ENCODE data around the gene DMD.
"Not testable (repeated sequence)": the region's sequence is repeated elsewhere in the genome, so short reads cannot be mapped to it uniquely, and the experiment has no call there.

Gene DMD

GRCh38 chrX:31969714-31970113 lies 1241.6 kb downstream of the DMD start:
- DNase-seq: no peak

- no peak for DNase-seq
These were observed 1249.1 kb downstream of the DMD start for GRCh38 chrX:31962256-31962655.

GRCh38 chrX:31934842-31935370 lies 1276.4 kb downstream of the DMD start:
- DNase-seq: no peak

GRCh38 chrX:31934015-31934414 lies 1277.3 kb downstream of the DMD start:
- no peak for DNase-seq

- DNase-seq: no peak
These were observed 1278.6 kb downstream of the DMD start for GRCh38 chrX:31932769-31933168.

GRCh38 chrX:31932320-31932719 lies 1279.0 kb downstream of the DMD start:
- not testable (repeated sequence) for DNase-seq

GRCh38 chrX:31931225-31931624 lies 1280.1 kb downstream of the DMD start:
- no peak for DNase-seq

GRCh38 chrX:31929366-31929765 lies 1282.0 kb downstream of the DMD start:
- no peak for DNase-seq

- DNase-seq: no peak
These were observed 1290.1 kb downstream of the DMD start for GRCh38 chrX:31921236-31921635.

GRCh38 chrX:31909850-31910572 lies 1301.3 kb downstream of the DMD start:
- DNase-seq: no peak

GRCh38 chrX:31894152-31894551 lies 1317.2 kb downstream of the DMD start:
- DNase-seq: no peak

- no peak for DNase-seq
These were observed 1317.8 kb downstream of the DMD start for GRCh38 chrX:31893525-31893924.

- DNase-seq: no peak
These were observed 1322.3 kb downstream of the DMD start for GRCh38 chrX:31889088-31889487.

GRCh38 chrX:31884535-31884934 lies 1326.8 kb downstream of the DMD start:
- DNase-seq: no peak

- no peak for DNase-seq
These were observed 1339.3 kb downstream of the DMD start for GRCh38 chrX:31872007-31872406.

- DNase-seq: no peak
These were observed 1341.1 kb downstream of the DMD start for GRCh38 chrX:31870267-31870666.

GRCh38 chrX:31860686-31861085 lies 1350.7 kb downstream of the DMD start:
- no peak for DNase-seq

- DNase-seq: no peak
These were observed 1352.4 kb downstream of the DMD start for GRCh38 chrX:31858915-31859314.

- no peak for DNase-seq
These were observed 1356.6 kb downstream of the DMD start for GRCh38 chrX:31854716-31855115.

GRCh38 chrX:31851761-31852160 lies 1359.6 kb downstream of the DMD start:
- DNase-seq: no peak

GRCh38 chrX:31847773-31848172 lies 1363.6 kb downstream of the DMD start:
- no peak for DNase-seq

GRCh38 chrX:31845003-31845402 lies 1366.3 kb downstream of the DMD start:
- DNase-seq: no peak

GRCh38 chrX:31838617-31839016 lies 1372.7 kb downstream of the DMD start:
- DNase-seq: no peak

- no peak for DNase-seq
These were observed 1373.8 kb downstream of the DMD start for GRCh38 chrX:31837445-31838049.

GRCh38 chrX:31836479-31836878 lies 1374.9 kb downstream of the DMD start:
- DNase-seq: no peak

All from CD4-positive, alpha-beta T cell treated with Interleukin-4 for 1 hour (primary cell).